Neural progenitor cell (in vitro differentiated cells): ENCODE results near the gene PARD3B.

Experiments
- EZH2 ChIP-seq: fragments of 200-600 bp; sonication (generic); IDR thresholded peaks from 2 replicates; pipeline ENCODE4 v1.6.1; 2017; ENCODE audit warnings: antibody characterized with exemption, mild to moderate bottlenecking, moderate library complexity
- EZH2phosphoT487 ChIP-seq: fragments of 200-600 bp; sonication (generic); IDR thresholded peaks from 2 replicates; pipeline ENCODE4 v1.6.1; 2017; ENCODE audit warnings: antibody characterized with exemption
- TF ChIP-seq, protein P1 (sequence below): fragments of 200-600 bp; sonication (generic); IDR thresholded peaks from 2 replicates; pipeline ENCODE4 v1.5.1; 2017; ENCODE audit warnings: antibody characterized with exemption, mild to moderate bottlenecking

DNA sequence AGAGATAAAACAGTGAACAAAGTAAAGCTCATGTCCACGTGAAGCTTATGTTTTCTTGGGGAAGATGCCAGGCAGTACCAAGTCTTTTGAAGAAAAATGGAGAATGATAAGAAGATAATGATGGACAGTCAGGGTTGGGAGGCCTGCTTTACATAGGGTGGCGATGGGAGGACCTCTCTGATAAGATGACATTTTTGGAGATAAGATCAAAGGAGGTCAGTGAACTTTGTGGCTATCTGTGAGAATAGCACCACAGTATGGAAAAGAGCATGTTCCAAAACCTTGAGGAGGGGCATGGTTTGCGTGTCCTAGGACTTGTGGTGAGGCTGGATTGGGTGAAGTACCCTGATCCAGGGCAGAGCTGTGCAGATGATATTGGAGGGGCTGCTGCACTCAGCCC is 675.3 kb downstream of the PARD3B start:
- TF ChIP-seq, protein P1, sequence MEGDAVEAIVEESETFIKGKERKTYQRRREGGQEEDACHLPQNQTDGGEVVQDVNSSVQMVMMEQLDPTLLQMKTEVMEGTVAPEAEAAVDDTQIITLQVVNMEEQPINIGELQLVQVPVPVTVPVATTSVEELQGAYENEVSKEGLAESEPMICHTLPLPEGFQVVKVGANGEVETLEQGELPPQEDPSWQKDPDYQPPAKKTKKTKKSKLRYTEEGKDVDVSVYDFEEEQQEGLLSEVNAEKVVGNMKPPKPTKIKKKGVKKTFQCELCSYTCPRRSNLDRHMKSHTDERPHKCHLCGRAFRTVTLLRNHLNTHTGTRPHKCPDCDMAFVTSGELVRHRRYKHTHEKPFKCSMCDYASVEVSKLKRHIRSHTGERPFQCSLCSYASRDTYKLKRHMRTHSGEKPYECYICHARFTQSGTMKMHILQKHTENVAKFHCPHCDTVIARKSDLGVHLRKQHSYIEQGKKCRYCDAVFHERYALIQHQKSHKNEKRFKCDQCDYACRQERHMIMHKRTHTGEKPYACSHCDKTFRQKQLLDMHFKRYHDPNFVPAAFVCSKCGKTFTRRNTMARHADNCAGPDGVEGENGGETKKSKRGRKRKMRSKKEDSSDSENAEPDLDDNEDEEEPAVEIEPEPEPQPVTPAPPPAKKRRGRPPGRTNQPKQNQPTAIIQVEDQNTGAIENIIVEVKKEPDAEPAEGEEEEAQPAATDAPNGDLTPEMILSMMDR: no peak
- TF ChIP-seq EZH2: no peak
- TF ChIP-seq EZH2phosphoT487: no peak
